ENCODE data around the gene GHR. TPM values are rescaled to one million over a fixed set of nuclear protein-coding genes. Genes with fewer than 3 reads are reported as not detected.

GHR gene
- total RNA-seq, 1 donor from 2014 or later: 6.6 TPM

GRCh38 chr5:42632354-42632900 is 209.2 kb downstream of the GHR start:
- Mint-ChIP-seq H3K27me3 (no peaks in the 10 kb centered on the region), H3K36me3 (ENCODE audit: insufficient read depth) (no peaks in the 10 kb centered on the region), H3K9me3 (ENCODE audit: low read depth) (no peaks in the 10 kb centered on the region), H3K27ac (peak overlapping the region; percentile 18), H3K4me1 (ENCODE audit: low read depth) (peaks cover 7% of the 10 kb centered on the region), H3K4me3 (ENCODE audit: low read depth) (no peak overlapping the region)
- DNase-seq (ENCODE audit: low spot score, unreplicated experiment): no peak
- no peak for TF ChIP-seq CTCF (IDR thresholded peaks at IDR 0.05; ENCODE audit: unreplicated experiment)

GRCh38 chr5:42634575-42634974 is 211.3 kb downstream of the GHR start:
- Mint-ChIP-seq H3K4me3 (ENCODE audit: low read depth) (no peak overlapping the region), H3K4me1 (ENCODE audit: low read depth) (peaks cover 7% of the 10 kb centered on the region), H3K27ac (no peak overlapping the region), H3K27me3 (no peaks in the 10 kb centered on the region), H3K36me3 (ENCODE audit: insufficient read depth) (no peaks in the 10 kb centered on the region), H3K9me3 (ENCODE audit: low read depth) (no peaks in the 10 kb centered on the region)
- DNase-seq (ENCODE audit: low spot score, unreplicated experiment): no peak
- no peak for TF ChIP-seq CTCF (IDR thresholded peaks at IDR 0.05; ENCODE audit: unreplicated experiment)

- H3K9me3 Mint-ChIP-seq (ENCODE audit: low read depth): no peaks in the 10 kb centered on the region
- peak; percentile 30 for TF ChIP-seq CTCF (IDR thresholded peaks at IDR 0.05; ENCODE audit: unreplicated experiment)
- H3K4me1 Mint-ChIP-seq (ENCODE audit: low read depth): peaks cover 1% of the 10 kb centered on the region
- no peak for DNase-seq (ENCODE audit: low spot score, unreplicated experiment)
- H3K4me3 Mint-ChIP-seq (ENCODE audit: low read depth): no peak overlapping the region
- H3K27ac Mint-ChIP-seq: no peak overlapping the region
- H3K36me3 Mint-ChIP-seq (ENCODE audit: insufficient read depth): no peaks in the 10 kb centered on the region
- H3K27me3 Mint-ChIP-seq: no peaks in the 10 kb centered on the region
These were observed 213.2 kb downstream of the GHR start for GRCh38 chr5:42636425-42636824.

- H3K27ac Mint-ChIP-seq: no peak overlapping the region
- peaks cover 1% of the 10 kb centered on the region for H3K4me1 Mint-ChIP-seq (ENCODE audit: low read depth)
- no peaks in the 10 kb centered on the region for H3K9me3 Mint-ChIP-seq (ENCODE audit: low read depth)
- H3K36me3 Mint-ChIP-seq (ENCODE audit: insufficient read depth): no peaks in the 10 kb centered on the region
- no peak for DNase-seq (ENCODE audit: low spot score, unreplicated experiment)
- H3K4me3 Mint-ChIP-seq (ENCODE audit: low read depth): no peak overlapping the region
- H3K27me3 Mint-ChIP-seq: no peaks in the 10 kb centered on the region
- no peak for TF ChIP-seq CTCF (IDR thresholded peaks at IDR 0.05; ENCODE audit: unreplicated experiment)
These were observed 213.7 kb downstream of the GHR start for GRCh38 chr5:42636946-42637345.

- Mint-ChIP-seq H3K4me3 (ENCODE audit: low read depth) (no peak overlapping the region), H3K27ac (no peak overlapping the region), H3K4me1 (ENCODE audit: low read depth) (no peaks in the 10 kb centered on the region), H3K27me3 (no peaks in the 10 kb centered on the region), H3K9me3 (ENCODE audit: low read depth) (no peaks in the 10 kb centered on the region), H3K36me3 (ENCODE audit: insufficient read depth) (no peaks in the 10 kb centered on the region)
- no peak for DNase-seq (ENCODE audit: low spot score, unreplicated experiment)
- TF ChIP-seq CTCF (IDR thresholded peaks at IDR 0.05; ENCODE audit: unreplicated experiment): no peak
These were observed 215.7 kb downstream of the GHR start for GRCh38 chr5:42638972-42639371.
